ENCODE data around the gene NISCH. TPM values are rescaled to one million over a fixed set of nuclear protein-coding genes. Genes with fewer than 3 reads are reported as not detected.

Gene NISCH
- polyA plus RNA-seq, 1 donor (not counting 4 experiments of a cell fraction or from before 2014, with no cell fraction given), result 48.1 TPM

DNA sequence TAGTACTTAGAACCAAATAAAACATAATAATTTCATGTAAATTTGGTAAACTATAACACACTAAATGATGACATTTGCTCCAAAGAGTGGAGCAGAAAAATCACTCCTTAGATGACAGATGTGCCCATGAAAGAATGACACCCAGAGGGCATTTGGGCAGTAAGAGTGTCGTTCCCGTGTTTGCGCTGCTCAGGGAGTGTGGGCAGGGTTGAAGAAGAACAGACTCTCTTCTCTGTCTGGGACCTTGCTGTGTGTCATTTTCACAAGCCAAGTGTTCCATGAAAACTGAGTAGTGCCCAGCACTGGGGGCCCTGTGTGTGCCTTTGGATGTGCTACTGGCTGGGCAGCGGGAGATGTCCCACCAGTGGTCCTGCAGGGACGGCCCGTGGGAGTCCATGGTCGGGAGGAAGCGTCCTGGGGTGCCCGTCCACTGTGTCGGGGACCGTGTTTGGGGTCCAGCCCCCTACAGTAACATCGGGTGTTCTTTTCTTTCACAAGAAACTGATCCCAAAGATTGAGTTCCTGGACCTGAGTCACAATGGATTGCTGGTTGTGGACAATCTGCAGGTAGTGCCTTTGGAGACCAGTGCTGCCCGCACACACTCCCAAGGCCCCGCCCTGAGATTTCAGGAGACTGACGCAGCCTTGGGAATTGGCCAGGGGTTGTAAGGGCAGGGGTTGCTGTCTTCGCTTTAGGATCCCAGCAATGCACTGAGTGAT lies 21.8 kb downstream of the NISCH start:
- Histone ChIP-seq H2AFZ (ENCODE audit: control insufficient read depth, low read length) (no peak overlapping the region), H3K27me3 (ENCODE audit: control insufficient read depth, extremely low read depth, insufficient read depth, low read length) (no peaks in the 10 kb centered on the region), H3K27ac (ENCODE audit: control insufficient read depth, insufficient read depth, low read length) (no peak overlapping the region), H3K4me2 (ENCODE audit: control insufficient read depth, extremely low read depth, insufficient read depth, low read depth, low read length) (no peak overlapping the region), H3K4me3 (ENCODE audit: control insufficient read depth in 2 of 3, extremely low read depth in 1 of 3, insufficient read depth in 2 of 3, low read depth in 1 of 3, low read length in 3 of 3) (no peak overlapping the region), H3K4me1 (ENCODE audit: control insufficient read depth, extremely low read depth, insufficient read depth, low read length) (no peaks in the 10 kb centered on the region), H4K20me1 (ENCODE audit: control insufficient read depth, extremely low read depth, insufficient read depth, low read length) (no peaks in the 10 kb centered on the region), H3K9me3 (ENCODE audit: control insufficient read depth, low read depth, low read length) (no peaks in the 10 kb centered on the region), H3K36me3 (ENCODE audit: control insufficient read depth in 2 of 2, extremely low read depth in 1 of 2, insufficient read depth in 2 of 2, low read length in 2 of 2) (peaks cover 66 to 75% of the 10 kb centered on the region in 2 experiments), H3K79me2 (ENCODE audit: control insufficient read depth, insufficient read depth, low read length) (no peaks in the 10 kb centered on the region), H3K9me1 (ENCODE audit: control insufficient read depth, extremely low read depth, insufficient read depth, low read length) (no peaks in the 10 kb centered on the region), H3K9ac (ENCODE audit: control insufficient read depth, extremely low read depth, insufficient read depth, low read length) (no peak overlapping the region)
- FAIRE-seq, result no peak
- TF ChIP-seq, protein P1, sequence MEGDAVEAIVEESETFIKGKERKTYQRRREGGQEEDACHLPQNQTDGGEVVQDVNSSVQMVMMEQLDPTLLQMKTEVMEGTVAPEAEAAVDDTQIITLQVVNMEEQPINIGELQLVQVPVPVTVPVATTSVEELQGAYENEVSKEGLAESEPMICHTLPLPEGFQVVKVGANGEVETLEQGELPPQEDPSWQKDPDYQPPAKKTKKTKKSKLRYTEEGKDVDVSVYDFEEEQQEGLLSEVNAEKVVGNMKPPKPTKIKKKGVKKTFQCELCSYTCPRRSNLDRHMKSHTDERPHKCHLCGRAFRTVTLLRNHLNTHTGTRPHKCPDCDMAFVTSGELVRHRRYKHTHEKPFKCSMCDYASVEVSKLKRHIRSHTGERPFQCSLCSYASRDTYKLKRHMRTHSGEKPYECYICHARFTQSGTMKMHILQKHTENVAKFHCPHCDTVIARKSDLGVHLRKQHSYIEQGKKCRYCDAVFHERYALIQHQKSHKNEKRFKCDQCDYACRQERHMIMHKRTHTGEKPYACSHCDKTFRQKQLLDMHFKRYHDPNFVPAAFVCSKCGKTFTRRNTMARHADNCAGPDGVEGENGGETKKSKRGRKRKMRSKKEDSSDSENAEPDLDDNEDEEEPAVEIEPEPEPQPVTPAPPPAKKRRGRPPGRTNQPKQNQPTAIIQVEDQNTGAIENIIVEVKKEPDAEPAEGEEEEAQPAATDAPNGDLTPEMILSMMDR (optimal IDR thresholded peaks at IDR 0.05 in 1 of 3, IDR thresholded peaks at IDR 0.05 in 1 of 3, conservative IDR thresholded peaks at IDR 0.05 in 1 of 3; ENCODE audit: extremely low read depth in 1 of 3, insufficient read depth in 2 of 3, low read length in 3 of 3), result no peak
- TF ChIP-seq EZH2 (IDR thresholded peaks at IDR 0.05; ENCODE audit: low read length), result no peak
- DNase-seq (ENCODE audit: low read depth, low spot score), result no peak
- dilution Hi-C loops (cut with MboI; ENCODE audit: extremely low pct_ligation_motif_present, low sequenced_read_pairs), result no loop called here

DNA sequence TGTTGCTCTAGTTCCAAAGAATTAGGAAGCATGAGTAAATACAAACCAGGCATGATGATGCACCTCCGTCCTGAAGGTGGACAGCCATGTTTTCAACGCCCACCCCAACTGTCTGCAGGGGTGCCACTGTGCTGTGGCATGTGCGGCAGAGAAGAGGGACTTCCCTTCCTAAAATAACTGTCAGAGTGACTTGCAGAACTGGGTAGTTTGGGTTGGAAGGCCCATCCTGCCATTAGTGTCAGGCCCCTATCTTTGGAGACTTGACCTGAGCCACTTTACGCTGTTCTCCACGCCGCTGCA lies 22.3 kb downstream of the NISCH start:
- Histone ChIP-seq H2AFZ (ENCODE audit: control insufficient read depth, low read length) (no peak overlapping the region), H3K9ac (ENCODE audit: control insufficient read depth, extremely low read depth, insufficient read depth, low read length) (no peak overlapping the region), H3K36me3 (ENCODE audit: control insufficient read depth in 2 of 2, extremely low read depth in 1 of 2, insufficient read depth in 2 of 2, low read length in 2 of 2) (peaks cover 65 to 75% of the 10 kb centered on the region in 2 experiments), H3K27me3 (ENCODE audit: control insufficient read depth, extremely low read depth, insufficient read depth, low read length) (no peaks in the 10 kb centered on the region), H3K9me3 (ENCODE audit: control insufficient read depth, low read depth, low read length) (no peaks in the 10 kb centered on the region), H3K4me3 (ENCODE audit: control insufficient read depth in 2 of 3, extremely low read depth in 1 of 3, insufficient read depth in 2 of 3, low read depth in 1 of 3, low read length in 3 of 3) (no peak overlapping the region), H3K27ac (ENCODE audit: control insufficient read depth, insufficient read depth, low read length) (no peak overlapping the region), H4K20me1 (ENCODE audit: control insufficient read depth, extremely low read depth, insufficient read depth, low read length) (no peaks in the 10 kb centered on the region), H3K79me2 (ENCODE audit: control insufficient read depth, insufficient read depth, low read length) (no peaks in the 10 kb centered on the region), H3K4me2 (ENCODE audit: control insufficient read depth, extremely low read depth, insufficient read depth, low read depth, low read length) (no peak overlapping the region), H3K4me1 (ENCODE audit: control insufficient read depth, extremely low read depth, insufficient read depth, low read length) (no peaks in the 10 kb centered on the region), H3K9me1 (ENCODE audit: control insufficient read depth, extremely low read depth, insufficient read depth, low read length) (no peaks in the 10 kb centered on the region)
- dilution Hi-C loops (cut with MboI; ENCODE audit: extremely low pct_ligation_motif_present, low sequenced_read_pairs), result no loop called here
- TF ChIP-seq, protein P1 (optimal IDR thresholded peaks at IDR 0.05 in 1 of 3, IDR thresholded peaks at IDR 0.05 in 1 of 3, conservative IDR thresholded peaks at IDR 0.05 in 1 of 3; ENCODE audit: extremely low read depth in 1 of 3, insufficient read depth in 2 of 3, low read length in 3 of 3), result no peak
- TF ChIP-seq EZH2 (IDR thresholded peaks at IDR 0.05; ENCODE audit: low read length), result no peak
- FAIRE-seq (no peak), DNase-seq (ENCODE audit: low read depth, low spot score) (no peak)
